CD14-positive monocyte (primary cell): Measurements from ENCODE around the gene C11orf86. TPM values are rescaled to one million over a fixed set of nuclear protein-coding genes. Genes with fewer than 3 reads are reported as not detected.

Experiments
- DNase-seq, 3 donors: peaks; one replicate each; pipeline ENCODE4 v3.0.0-alpha.2; 2011 to 2022
- H2AFZ ChIP-seq: 2 replicates; pipeline ENCODE4 v1.6.0; 2012; ENCODE audit warnings: mild to moderate bottlenecking, low read depth, low read length, inconsistent platforms; ENCODE audit not compliant: insufficient read depth, poor library complexity, severe bottlenecking
- H3K27ac ChIP-seq, 2 donors: 1 replicate in 1 of 2; 2 replicates in 1 of 2; pipeline ENCODE4 v1.5.1; 2012 to 2013; ENCODE audit warnings: low read length in 2 of 2, control low read depth in 1 of 2, inconsistent platforms in 1 of 2, low read depth in 1 of 2, mild to moderate bottlenecking in 1 of 2
- H3K27me3 ChIP-seq, 2 donors: one replicate each; pipeline versions ENCODE4 v1.6.0 to v1.6.1; 2011 to 2013; ENCODE audit warnings: low read length in 2 of 2; ENCODE audit not compliant: control insufficient read depth in 2 of 2, insufficient read depth in 2 of 2
- H3K36me3 ChIP-seq, 2 donors: replicated peaks in 1 of 2; 1 replicate in 1 of 2; 2 replicates in 1 of 2; pipeline versions ENCODE4 v1.5.1 to v1.6.1; 2012 to 2013; ENCODE audit warnings: low read length in 2 of 2, control low read depth in 1 of 2, inconsistent platforms in 1 of 2, mild to moderate bottlenecking in 1 of 2; ENCODE audit not compliant: insufficient read depth in 2 of 2, control insufficient read depth in 1 of 2
- H3K4me1 ChIP-seq, 2 donors: 1 replicate in 1 of 2; 2 replicates in 1 of 2; pipeline versions ENCODE4 v1.5.1 to v1.6.1; 2012 to 2013; ENCODE audit warnings: low read length in 2 of 2, control low read depth in 1 of 2, inconsistent platforms in 1 of 2, mild to moderate bottlenecking in 1 of 2, moderate library complexity in 1 of 2; ENCODE audit not compliant: insufficient read depth in 2 of 2, control insufficient read depth in 1 of 2
- H3K4me2 ChIP-seq: replicated peaks from 2 replicates; pipeline ENCODE3; 2012; ENCODE audit warnings: low read length, moderate library complexity, mild to moderate bottlenecking; ENCODE audit not compliant: poor library complexity, severe bottlenecking; ENCODE audit errors: extremely low read depth
- H3K4me3 ChIP-seq, 3 experiments: fragments of 200-600 bp in 1 of 3; sonication (generic) in 1 of 3; replicated peaks in 1 of 3; 1 replicate in 2 of 3; 2 replicates in 1 of 3; pipeline ENCODE4 v1.5.1; 2011 to 2013; ENCODE audit warnings: low read length in 3 of 3, mild to moderate bottlenecking in 3 of 3, control low read depth in 2 of 3, low read depth in 2 of 3, inconsistent platforms in 1 of 3, moderate library complexity in 1 of 3
- H3K79me2 ChIP-seq: 2 replicates; pipeline ENCODE4 v1.6.0; 2012; ENCODE audit warnings: mild to moderate bottlenecking, control low read depth, inconsistent platforms, low read length, moderate library complexity; ENCODE audit not compliant: insufficient read depth
- H3K9ac ChIP-seq: 2 replicates; pipeline ENCODE4 v1.6.0; 2017; ENCODE audit warnings: low read length, mild to moderate bottlenecking; ENCODE audit not compliant: insufficient read depth, poor library complexity, severe bottlenecking
- H3K9me3 ChIP-seq, 2 donors: replicated peaks in 1 of 2; 1 replicate in 1 of 2; 2 replicates in 1 of 2; pipeline versions ENCODE4 v1.5.1 to v1.6.1; 2012 to 2013; ENCODE audit warnings: low read length in 2 of 2, control low read depth in 1 of 2; ENCODE audit not compliant: control insufficient read depth in 1 of 2, insufficient read depth in 1 of 2
- H4K20me1 ChIP-seq: 2 replicates; pipeline ENCODE4 v1.6.0; 2012; ENCODE audit warnings: mild to moderate bottlenecking, low read length, control low read depth, moderate library complexity; ENCODE audit not compliant: insufficient read depth
- H3K27ac Mint-ChIP-seq, 7 donors: one replicate each; pipeline ENCODE4 v1.8.0; 2020; ENCODE audit warnings: mild to moderate bottlenecking in 7 of 7, mixed read lengths in 7 of 7, moderate library complexity in 6 of 7, inconsistent platforms in 2 of 7
- H3K27me3 Mint-ChIP-seq, 3 donors: one replicate each; pipeline ENCODE4 v1.8.0; 2021 to 2022; ENCODE audit warnings: low read depth in 3 of 3, mild to moderate bottlenecking in 3 of 3, mixed read lengths in 3 of 3, moderate library complexity in 3 of 3, inconsistent platforms in 1 of 3
- H3K36me3 Mint-ChIP-seq, 2 donors: one replicate each; pipeline ENCODE4 v1.8.0; 2020; ENCODE audit warnings: mixed read lengths in 2 of 2, inconsistent platforms in 1 of 2, mild to moderate bottlenecking in 1 of 2
- H3K4me1 Mint-ChIP-seq: one replicate; pipeline ENCODE4 v1.8.0; 2020; ENCODE audit warnings: mild to moderate bottlenecking, mixed read lengths
- H3K4me3 Mint-ChIP-seq, 2 donors: one replicate each; pipeline ENCODE4 v1.8.0; 2020; ENCODE audit warnings: mild to moderate bottlenecking in 2 of 2, mixed read lengths in 2 of 2, moderate library complexity in 1 of 2
- H3K9me3 Mint-ChIP-seq, 7 donors: one replicate each; pipeline ENCODE4 v1.8.0; 2020 to 2022; ENCODE audit warnings: mixed read lengths in 7 of 7, mild to moderate bottlenecking in 6 of 7, moderate library complexity in 6 of 7, inconsistent platforms in 2 of 7
- WGBS: methylation state at CpG from one replicate; pipeline ENCODE4 v1.1.5; 2013; ENCODE audit warnings: missing lambda C conversion rate; ENCODE audit not compliant: insufficient coverage; 5-methylcytosine and 5-hydroxymethylcytosine counted together
- intact Hi-C, 2 donors: fragments of 100-400 bp; cut with micrococcal nuclease; formaldehyde crosslinking; loops; one replicate each; pipeline versions ENCODE4 v1.15.0 to v1.15.1; 2023
- polyA plus RNA-seq, 3 donors: library from polyadenylated mRNA; depleted of rRNA in 1 of 3; unstranded in 2 of 3; stranded (reverse) in 1 of 3; fragments of 300-500 nt in 2 of 3; fragments of >200 nt in 1 of 3; fragmentation: Illumina TruSeq in 2 of 3; gene quantifications; 1 replicate in 2 of 3; 2 replicates in 1 of 3; pipeline ENCODE4 v1.2.3, GENCODE V29; 2012 to 2021
- TF ChIP-seq, protein P1 (sequence below): fragments of 200-600 bp; IDR thresholded peaks from one replicate; pipeline ENCODE4 v1.8.0; 2022; ENCODE audit warnings: antibody characterized with exemption, mild to moderate bottlenecking

C11orf86 gene
- polyA plus RNA-seq, 3 donors, result not detected

DNA sequence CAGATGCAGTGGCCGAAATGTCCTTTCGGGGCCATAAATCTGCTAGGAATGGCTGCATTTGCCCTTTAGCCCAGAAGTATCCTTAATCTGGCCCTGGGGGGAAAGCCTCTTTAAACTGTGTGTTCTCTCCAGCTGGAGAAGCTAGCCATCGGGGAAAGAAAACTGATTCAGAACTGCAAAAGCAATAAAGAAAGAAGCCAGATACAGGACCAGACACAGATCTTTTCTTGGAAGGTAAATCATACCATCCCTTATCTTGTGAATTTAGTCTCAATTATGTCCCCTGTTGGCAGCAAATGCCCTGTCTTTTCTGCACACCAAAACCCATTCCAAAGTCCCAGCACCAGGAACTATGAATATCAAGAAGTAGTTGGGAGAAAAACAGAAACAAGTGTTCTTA is 42.6 kb upstream of the C11orf86 start:
- Histone ChIP-seq H3K36me3 (no peaks in the 10 kb centered on the region), H3K4me2 (no peak overlapping the region), H3K27ac (no peak overlapping the region), H3K4me1 (no peaks in the 10 kb centered on the region), H3K9me3 (no peaks in the 10 kb centered on the region), H3K9ac (no peak overlapping the region), H3K79me2 (no peaks in the 10 kb centered on the region), H2AFZ (no peak overlapping the region), H4K20me1 (no peaks in the 10 kb centered on the region), H3K4me3 (no peak overlapping the region), H3K27me3 (no peaks in the 10 kb centered on the region)
- TF ChIP-seq, protein P1, sequence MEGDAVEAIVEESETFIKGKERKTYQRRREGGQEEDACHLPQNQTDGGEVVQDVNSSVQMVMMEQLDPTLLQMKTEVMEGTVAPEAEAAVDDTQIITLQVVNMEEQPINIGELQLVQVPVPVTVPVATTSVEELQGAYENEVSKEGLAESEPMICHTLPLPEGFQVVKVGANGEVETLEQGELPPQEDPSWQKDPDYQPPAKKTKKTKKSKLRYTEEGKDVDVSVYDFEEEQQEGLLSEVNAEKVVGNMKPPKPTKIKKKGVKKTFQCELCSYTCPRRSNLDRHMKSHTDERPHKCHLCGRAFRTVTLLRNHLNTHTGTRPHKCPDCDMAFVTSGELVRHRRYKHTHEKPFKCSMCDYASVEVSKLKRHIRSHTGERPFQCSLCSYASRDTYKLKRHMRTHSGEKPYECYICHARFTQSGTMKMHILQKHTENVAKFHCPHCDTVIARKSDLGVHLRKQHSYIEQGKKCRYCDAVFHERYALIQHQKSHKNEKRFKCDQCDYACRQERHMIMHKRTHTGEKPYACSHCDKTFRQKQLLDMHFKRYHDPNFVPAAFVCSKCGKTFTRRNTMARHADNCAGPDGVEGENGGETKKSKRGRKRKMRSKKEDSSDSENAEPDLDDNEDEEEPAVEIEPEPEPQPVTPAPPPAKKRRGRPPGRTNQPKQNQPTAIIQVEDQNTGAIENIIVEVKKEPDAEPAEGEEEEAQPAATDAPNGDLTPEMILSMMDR, result no peak
- H3K36me3 Mint-ChIP-seq, result no peaks in the 10 kb centered on the region
- WGBS, result 96% methylated on average over 2 of the region's 3 CpGs
- no peak overlapping the region for H3K4me3 Mint-ChIP-seq
- H3K27me3 Mint-ChIP-seq, result peaks cover 2 to 15% (median 7%) of the 10 kb centered on the region in 3 donors
- H3K9me3 Mint-ChIP-seq, result no peaks in the 10 kb centered on the region
- intact Hi-C loops, result no loop called here
- H3K27ac Mint-ChIP-seq, result no peak overlapping the region
- DNase-seq, result no peak
- H3K4me1 Mint-ChIP-seq, result peaks cover 3% of the 10 kb centered on the region

DNA sequence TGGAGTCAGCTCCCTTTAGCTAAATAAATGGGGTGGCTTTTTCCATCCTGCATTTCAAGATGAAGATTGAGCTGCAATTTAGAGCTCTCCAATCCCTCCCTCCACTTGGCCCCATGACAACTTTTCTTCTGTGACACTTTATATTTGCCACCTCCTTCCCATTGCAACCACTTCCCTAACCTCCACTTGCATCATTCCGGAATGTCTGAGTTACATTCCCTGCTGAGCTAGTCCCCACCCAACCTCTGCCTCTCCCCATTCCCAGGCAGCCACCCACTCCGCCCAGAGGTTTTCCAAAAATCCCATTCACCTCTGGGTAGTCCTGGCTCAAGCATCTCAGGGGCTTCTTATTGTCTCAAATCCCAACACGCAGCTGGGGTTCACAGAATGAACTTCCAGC is 41.6 kb upstream of the C11orf86 start:
- intact Hi-C loops, result no loop called here
- no peak for DNase-seq
- Histone ChIP-seq H3K79me2 (no peaks in the 10 kb centered on the region), H2AFZ (no peak overlapping the region), H3K27me3 (no peaks in the 10 kb centered on the region), H3K27ac (no peak overlapping the region), H3K9me3 (no peaks in the 10 kb centered on the region), H3K4me3 (no peak overlapping the region), H3K4me2 (no peak overlapping the region), H4K20me1 (no peaks in the 10 kb centered on the region), H3K9ac (no peak overlapping the region), H3K4me1 (no peaks in the 10 kb centered on the region), H3K36me3 (no peaks in the 10 kb centered on the region)
- Mint-ChIP-seq H3K27ac (no peak overlapping the region), H3K36me3 (no peaks in the 10 kb centered on the region), H3K9me3 (no peaks in the 10 kb centered on the region), H3K4me1 (peaks cover 3% of the 10 kb centered on the region), H3K27me3 (peaks cover 2 to 15% (median 8%) of the 10 kb centered on the region in 3 donors), H3K4me3 (peak overlapping the region in 1 of 2 donors; percentile 17)
- WGBS, result 77% methylated on average over 3 of the region's 3 CpGs
- TF ChIP-seq, protein P1, result no peak
